Activated CD4-positive, alpha-beta T cell treated with anti-CD3 and anti-CD28 coated beads, Interleukin-2, amount 10 ng/mL, durations not matched to agents 24 days and 14 days (primary cell): ENCODE results near the gene NFIL3. TPM values are rescaled to one million over a fixed set of nuclear protein-coding genes. Genes with fewer than 3 reads are reported as not detected.
"Not testable (repeated sequence)": the region's sequence is repeated elsewhere in the genome, so short reads cannot be mapped to it uniquely, and the experiment has no call there.

Experiments used
- DNase-seq: peaks from one replicate; pipeline ENCODE4 v3.0.0; 2022
- H3K27ac Mint-ChIP-seq: one replicate; pipeline ENCODE4 v1.8.0; 2022; ENCODE audit warnings: mild to moderate bottlenecking, mixed read lengths
- H3K27me3 Mint-ChIP-seq: one replicate; pipeline ENCODE4 v1.8.0; 2022; ENCODE audit warnings: mixed read lengths
- H3K36me3 Mint-ChIP-seq: one replicate; pipeline ENCODE4 v1.8.0; 2022; ENCODE audit warnings: low read depth, mild to moderate bottlenecking, mixed read lengths
- H3K4me1 Mint-ChIP-seq: one replicate; pipeline ENCODE4 v1.8.0; 2021; ENCODE audit warnings: mixed read lengths
- H3K4me3 Mint-ChIP-seq: one replicate; pipeline ENCODE4 v1.8.0; 2022; ENCODE audit warnings: mild to moderate bottlenecking, moderate library complexity, mixed read lengths
- H3K9me3 Mint-ChIP-seq: one replicate; pipeline ENCODE4 v1.8.0; 2021; ENCODE audit warnings: mixed read lengths
- intact Hi-C: fragments of 100-400 bp; cut with micrococcal nuclease; formaldehyde crosslinking; loops from one replicate; pipeline ENCODE4 v1.15.1; 2023
- total RNA-seq: library from RNA; stranded (reverse); gene quantifications from 2 replicates; pipeline ENCODE4 v1.2.3, GENCODE V29; 2022

NFIL3 gene
- total RNA-seq, 1 donor from 2014 or later: 127 TPM

DNA sequence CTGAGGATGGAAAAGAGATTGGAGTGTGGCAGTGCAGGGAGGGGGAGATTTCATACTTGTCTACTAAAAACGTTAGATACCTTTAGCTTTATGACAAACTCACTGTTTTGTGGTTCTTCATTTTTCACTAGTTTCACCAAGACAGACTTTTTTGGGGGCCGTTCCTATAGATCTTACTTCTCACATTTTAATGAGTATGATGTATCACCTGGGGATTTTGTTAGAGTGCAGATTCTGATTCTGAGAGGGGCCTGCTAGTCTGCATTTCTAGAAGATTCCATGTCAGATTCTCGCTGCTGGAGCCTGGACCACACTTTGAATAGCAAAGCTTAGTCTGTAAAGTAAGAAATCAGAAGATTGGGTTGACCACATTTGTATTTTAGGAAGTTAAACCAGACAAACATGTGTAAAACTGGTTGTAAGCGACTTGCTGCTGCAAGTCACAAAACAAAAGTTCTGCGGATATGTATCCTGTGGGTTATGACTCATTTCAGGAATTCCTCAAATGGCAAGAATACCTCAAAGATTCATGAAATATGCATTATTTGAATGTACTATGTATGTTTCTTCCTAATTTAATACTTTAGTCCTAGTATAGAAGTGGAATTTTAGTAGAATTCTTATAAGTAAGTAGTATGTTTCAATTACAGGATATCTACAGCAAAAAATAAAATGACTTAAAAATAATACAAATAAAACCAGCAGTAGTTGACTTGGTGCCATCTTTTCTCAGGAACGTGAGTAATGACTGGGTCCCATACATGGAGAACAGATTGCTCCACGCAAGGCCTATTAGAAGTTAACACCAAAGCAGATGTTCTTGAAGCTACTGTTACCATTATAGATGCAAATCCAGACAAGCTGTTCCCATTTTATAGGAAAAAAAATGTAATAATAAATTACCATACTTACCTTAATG, 27.8 kb downstream of the NFIL3 start:
- Mint-ChIP-seq H3K9me3 (peaks cover 3% of the 10 kb centered on the region), H3K27ac (peak overlapping the region; percentile 86), H3K4me3 (peak overlapping the region; percentile 57), H3K4me1 (peaks cover 12% of the 10 kb centered on the region), H3K27me3 (peaks cover 2% of the 10 kb centered on the region), H3K36me3 (no peaks in the 10 kb centered on the region)
- peak; percentile 80 for DNase-seq
- intact Hi-C loops: loop anchor here (1.0 kb wide), 4 partner anchors 19 to 203 kb away; no protein-coding TSS in a partner anchor

DNA sequence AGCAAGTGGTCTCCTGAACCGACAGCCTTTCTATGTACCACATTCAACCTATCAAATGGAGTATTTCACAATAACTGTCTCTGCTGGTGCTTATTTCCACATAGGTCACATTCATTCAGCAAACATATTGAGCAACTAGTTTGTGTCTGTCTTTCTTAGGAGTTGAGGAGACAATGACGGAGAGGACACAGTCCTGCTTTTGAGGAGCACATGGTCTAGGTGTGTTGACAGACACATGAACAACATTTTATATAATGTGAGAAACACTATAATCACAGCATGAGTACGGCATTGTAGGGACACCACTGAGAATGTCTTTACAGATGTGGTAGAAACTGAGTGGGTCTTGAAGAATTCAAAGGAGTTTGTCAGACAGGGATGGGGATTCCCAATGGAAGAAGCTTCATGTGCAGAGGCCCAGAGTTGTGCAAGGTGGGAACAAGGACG, 28.5 kb downstream of the NFIL3 start:
- H3K9me3 Mint-ChIP-seq: peaks cover 3% of the 10 kb centered on the region
- no peaks in the 10 kb centered on the region for H3K36me3 Mint-ChIP-seq
- peaks cover 2% of the 10 kb centered on the region for H3K27me3 Mint-ChIP-seq
- H3K4me1 Mint-ChIP-seq: peaks cover 12% of the 10 kb centered on the region
- peak overlapping the region; percentile 86 for H3K27ac Mint-ChIP-seq
- peak overlapping the region; percentile 57 for H3K4me3 Mint-ChIP-seq
- intact Hi-C loops: loop anchor here (1.0 kb wide), 4 partner anchors 20 to 202 kb away; no protein-coding TSS in a partner anchor
- DNase-seq: no peak

DNA sequence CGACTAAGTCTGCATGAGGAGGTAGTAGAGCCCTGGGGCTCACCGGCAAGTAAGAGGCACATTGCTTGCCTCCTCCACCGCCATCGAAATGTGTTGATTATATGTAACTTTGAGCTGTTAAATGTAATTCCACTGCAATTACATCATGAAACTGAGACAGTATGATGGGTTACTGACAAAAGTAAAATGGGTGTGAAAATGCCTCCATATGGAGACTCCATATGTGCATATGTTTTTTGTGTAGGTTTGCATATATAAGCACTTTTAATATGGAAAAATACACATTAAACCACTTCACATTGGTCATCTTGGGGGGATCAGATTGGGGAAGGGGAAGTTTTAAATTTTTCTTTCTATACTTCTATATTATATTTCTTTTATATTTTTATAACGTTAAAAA, 29.8 kb downstream of the NFIL3 start:
- H3K27me3 Mint-ChIP-seq: peaks cover 2% of the 10 kb centered on the region
- no peak overlapping the region for H3K27ac Mint-ChIP-seq
- H3K4me1 Mint-ChIP-seq: peaks cover 12% of the 10 kb centered on the region
- peaks cover 3% of the 10 kb centered on the region for H3K9me3 Mint-ChIP-seq
- H3K4me3 Mint-ChIP-seq: no peak overlapping the region
- DNase-seq: no peak
- no peaks in the 10 kb centered on the region for H3K36me3 Mint-ChIP-seq
- intact Hi-C loops: no loop called here

DNA sequence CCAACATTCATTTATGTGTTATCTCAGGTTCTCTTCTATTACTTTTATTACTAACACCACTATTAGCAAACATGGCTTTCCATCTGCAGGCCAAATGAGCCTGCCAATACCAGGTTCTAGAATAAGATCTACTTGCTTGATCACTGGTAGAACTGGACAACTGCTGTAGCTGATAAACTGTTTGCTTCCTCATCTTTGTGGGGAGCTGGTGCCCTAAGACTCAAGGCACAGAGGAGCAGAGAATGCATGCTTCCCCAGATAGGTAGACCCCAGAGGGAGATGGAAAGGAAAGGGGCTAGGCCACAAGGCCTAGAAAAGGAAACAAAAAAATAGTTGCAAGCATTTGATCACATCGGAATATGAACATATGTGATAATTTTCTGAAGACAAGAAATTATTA, 31.2 kb downstream of the NFIL3 start:
- Mint-ChIP-seq H3K9me3 (peaks cover 3% of the 10 kb centered on the region), H3K4me1 (peaks cover 12% of the 10 kb centered on the region), H3K4me3 (no peak overlapping the region), H3K27ac (no peak overlapping the region), H3K36me3 (no peaks in the 10 kb centered on the region), H3K27me3 (peaks cover 2% of the 10 kb centered on the region)
- intact Hi-C loops: no loop called here
- DNase-seq: no peak

DNA sequence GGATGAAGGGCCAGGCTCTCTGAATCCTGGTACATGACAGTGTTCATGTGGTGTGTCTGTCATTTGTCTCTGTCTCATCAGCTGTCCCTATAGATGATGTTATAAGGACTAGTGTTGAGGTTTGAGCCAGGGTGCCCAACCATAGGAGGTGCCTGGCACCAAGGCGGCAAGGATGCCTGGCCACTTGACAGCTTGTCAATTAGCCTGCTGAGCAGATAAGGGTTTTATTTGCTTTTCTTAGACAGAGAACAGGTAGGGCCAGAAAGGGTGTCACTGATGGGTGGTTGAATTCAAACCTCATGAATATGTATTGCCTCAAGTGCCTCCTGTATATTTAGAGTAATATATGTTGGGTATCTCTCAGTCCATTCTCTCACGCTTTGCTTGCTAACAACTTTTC, 31.8 kb downstream of the NFIL3 start:
- no peak overlapping the region for H3K27ac Mint-ChIP-seq
- intact Hi-C loops: no loop called here
- peaks cover 2% of the 10 kb centered on the region for H3K27me3 Mint-ChIP-seq
- no peak for DNase-seq
- no peaks in the 10 kb centered on the region for H3K36me3 Mint-ChIP-seq
- H3K4me3 Mint-ChIP-seq: no peak overlapping the region
- H3K4me1 Mint-ChIP-seq: peaks cover 12% of the 10 kb centered on the region
- peaks cover 3% of the 10 kb centered on the region for H3K9me3 Mint-ChIP-seq

DNA sequence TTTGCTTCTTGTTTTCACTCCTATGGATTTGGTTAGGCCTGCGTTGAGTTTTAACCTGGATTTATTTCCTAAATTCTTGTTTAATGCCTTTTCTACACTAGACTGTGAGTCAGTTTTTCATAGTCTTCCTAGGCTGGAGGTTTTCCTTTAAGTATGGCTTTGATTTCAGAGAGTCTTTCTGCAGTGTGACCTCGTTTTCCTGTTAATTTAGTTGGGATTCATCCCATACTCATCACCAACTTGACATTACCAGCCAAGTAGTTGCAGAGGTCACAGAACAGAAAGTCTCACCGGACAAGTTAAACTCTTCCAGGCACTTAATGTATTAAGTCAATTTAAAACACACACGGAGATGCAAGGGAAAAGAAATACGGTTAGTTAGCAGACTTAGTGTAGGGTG, 32.2 kb downstream of the NFIL3 start:
- intact Hi-C loops: no loop called here
- H3K4me1 Mint-ChIP-seq: peaks cover 12% of the 10 kb centered on the region
- no peak overlapping the region for H3K27ac Mint-ChIP-seq
- H3K36me3 Mint-ChIP-seq: no peaks in the 10 kb centered on the region
- H3K27me3 Mint-ChIP-seq: peaks cover 2% of the 10 kb centered on the region
- peaks cover 3% of the 10 kb centered on the region for H3K9me3 Mint-ChIP-seq
- H3K4me3 Mint-ChIP-seq: no peak overlapping the region
- no peak for DNase-seq

DNA sequence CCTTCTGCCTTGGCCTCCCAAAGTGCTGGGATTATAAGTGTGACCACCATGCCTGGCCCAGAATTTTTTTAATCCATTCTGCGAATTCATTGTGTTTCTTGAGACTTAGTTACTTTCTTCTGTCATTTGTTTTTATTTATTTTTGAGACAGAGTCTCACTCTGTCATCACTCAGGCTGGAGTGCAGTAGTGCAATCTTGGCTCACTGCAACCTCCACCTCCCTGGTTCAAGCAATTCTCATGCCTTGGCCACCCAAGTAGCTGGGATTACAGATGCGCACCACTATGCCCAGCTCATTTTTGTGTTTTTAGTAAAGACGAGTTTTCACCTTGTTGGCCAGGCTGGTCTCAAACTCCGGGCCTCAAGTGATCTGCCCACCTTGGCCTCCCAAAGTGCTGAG, 33.9 kb downstream of the NFIL3 start:
- H3K27ac Mint-ChIP-seq, H3K36me3 Mint-ChIP-seq, intact Hi-C loops, DNase-seq, H3K4me3 Mint-ChIP-seq, H3K9me3 Mint-ChIP-seq, H3K27me3 Mint-ChIP-seq, H3K4me1 Mint-ChIP-seq: not testable (repeated sequence)

DNA sequence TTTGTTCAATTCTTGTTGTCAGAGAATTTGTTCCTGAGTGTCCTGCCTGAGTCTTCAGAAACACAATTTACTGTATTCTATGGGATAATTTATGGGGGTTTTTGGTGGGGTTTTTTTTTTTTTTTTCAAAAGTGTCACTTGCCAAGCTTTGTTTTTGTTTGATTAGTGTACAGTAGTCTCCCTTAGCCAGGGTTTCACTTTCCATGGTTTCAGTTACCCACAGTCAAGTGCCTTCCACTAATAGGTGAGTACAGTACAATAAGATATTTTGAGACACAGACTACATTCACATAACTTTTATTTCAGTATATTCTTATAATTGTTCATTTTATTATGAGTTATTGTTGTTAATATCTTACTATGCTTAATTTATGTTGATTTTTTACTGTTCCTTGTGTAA, 36.9 kb downstream of the NFIL3 start:
- Mint-ChIP-seq H3K27ac (no peak overlapping the region), H3K27me3 (peaks cover 12% of the 10 kb centered on the region)
- intact Hi-C loops: no loop called here

DNA sequence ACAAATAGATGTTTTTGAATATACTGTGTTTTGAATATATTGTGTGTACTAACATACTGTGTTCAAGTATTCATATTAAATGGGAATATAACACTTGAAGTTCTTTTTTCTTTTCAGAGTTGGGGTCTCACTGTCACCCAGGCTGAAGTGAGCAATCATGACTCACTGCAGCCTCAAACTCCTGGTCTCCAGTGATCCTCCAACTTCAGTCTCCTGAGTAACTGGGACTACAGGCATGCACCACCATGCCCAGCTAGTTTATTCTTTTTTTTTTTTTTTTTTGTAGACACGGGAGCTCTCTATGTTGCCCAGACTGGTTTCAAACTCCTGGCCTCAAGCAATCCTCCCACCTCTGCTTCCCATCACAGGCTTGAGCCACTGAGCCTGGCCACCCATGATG, 38.7 kb downstream of the NFIL3 start:
- Mint-ChIP-seq H3K4me1 (no peaks in the 10 kb centered on the region), H3K36me3 (no peaks in the 10 kb centered on the region)
- intact Hi-C loops: no loop called here

More for the DNA sequence above, 36.9 kb downstream of the NFIL3 start:
- Mint-ChIP-seq H3K9me3 (peaks cover 4% of the 10 kb centered on the region), H3K4me1 (no peaks in the 10 kb centered on the region), H3K36me3 (no peaks in the 10 kb centered on the region), H3K4me3 (no peak overlapping the region)
- no peak for DNase-seq

DNA sequence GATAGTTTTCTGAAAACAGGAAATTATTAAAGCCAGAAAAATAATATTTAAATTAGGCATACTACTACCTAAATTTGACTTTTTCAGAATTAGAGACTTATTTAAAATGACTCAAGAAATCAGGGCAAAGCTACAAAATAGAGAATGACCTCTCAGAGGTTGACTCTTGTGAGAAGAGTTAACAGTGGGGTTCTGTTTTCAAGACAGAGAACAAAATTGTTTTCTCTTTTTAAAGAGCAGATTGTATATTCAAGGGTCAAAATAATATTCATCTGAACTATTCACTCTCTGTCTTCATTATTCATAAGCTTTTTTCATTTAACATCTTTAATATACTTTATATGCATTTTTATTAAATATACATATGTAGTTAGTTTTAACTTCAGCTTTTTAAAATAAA, 40.1 kb downstream of the NFIL3 start:
- no peak for DNase-seq
- intact Hi-C loops: no loop called here
- H3K36me3 Mint-ChIP-seq: no peaks in the 10 kb centered on the region
- H3K4me1 Mint-ChIP-seq: no peaks in the 10 kb centered on the region
- H3K9me3 Mint-ChIP-seq: peaks cover 4% of the 10 kb centered on the region
- peaks cover 24% of the 10 kb centered on the region for H3K27me3 Mint-ChIP-seq
- H3K4me3 Mint-ChIP-seq: no peak overlapping the region
- H3K27ac Mint-ChIP-seq: no peak overlapping the region

More for the DNA sequence above, 38.7 kb downstream of the NFIL3 start:
- Mint-ChIP-seq H3K9me3 (peaks cover 4% of the 10 kb centered on the region), H3K4me3 (no peak overlapping the region), H3K27me3 (peaks cover 23% of the 10 kb centered on the region), H3K27ac (no peak overlapping the region)
- DNase-seq: no peak

DNA sequence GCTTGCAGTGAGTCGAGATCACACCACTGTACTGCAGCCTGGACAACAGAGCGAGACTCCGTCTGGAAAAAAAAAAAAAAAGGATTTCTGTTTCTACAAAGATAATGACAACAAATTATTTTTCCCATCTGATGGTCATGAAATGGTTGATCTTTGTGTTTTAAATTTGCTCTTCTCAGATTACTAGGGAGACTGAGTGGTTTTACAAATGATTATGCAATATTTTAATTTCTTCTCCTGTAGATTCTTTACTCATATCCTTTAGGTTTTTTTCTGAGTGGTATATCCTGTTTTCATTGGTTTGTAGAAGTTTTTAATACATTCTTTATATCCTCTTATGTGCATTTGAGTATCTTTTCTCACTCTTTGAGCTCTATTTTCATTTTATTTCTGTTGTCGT, 41.3 kb downstream of the NFIL3 start:
- Mint-ChIP-seq H3K4me1 (no peaks in the 10 kb centered on the region), H3K4me3 (no peak overlapping the region), H3K9me3 (peaks cover 10% of the 10 kb centered on the region), H3K27me3 (peaks cover 24% of the 10 kb centered on the region), H3K36me3 (peaks cover 2% of the 10 kb centered on the region), H3K27ac (no peak overlapping the region)
- intact Hi-C loops: no loop called here
- no peak for DNase-seq

DNA sequence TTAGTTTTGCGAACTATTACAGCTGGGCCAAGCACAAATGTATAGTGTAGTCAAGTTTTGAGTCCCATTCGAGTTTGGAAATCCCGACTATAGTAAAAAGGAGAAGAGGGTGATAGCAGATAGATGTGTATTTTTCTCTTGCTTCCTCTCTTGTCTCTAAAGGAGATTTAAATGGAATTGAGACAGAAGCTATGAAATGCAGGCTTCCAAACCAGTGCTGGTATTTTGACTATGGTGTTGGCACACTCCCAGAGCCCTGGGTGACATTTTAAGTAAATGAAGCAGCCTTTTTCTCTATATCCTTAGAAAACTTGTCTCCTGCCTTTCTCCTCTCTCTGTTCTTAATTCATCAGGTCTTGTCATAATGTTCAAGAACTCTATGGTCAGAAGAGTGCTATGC, 44.2 kb downstream of the NFIL3 start:
- Mint-ChIP-seq H3K27ac (no peak overlapping the region), H3K4me3 (no peak overlapping the region), H3K4me1 (peaks cover 8% of the 10 kb centered on the region), H3K36me3 (peaks cover 2% of the 10 kb centered on the region), H3K9me3 (peaks cover 14% of the 10 kb centered on the region), H3K27me3 (peaks cover 26% of the 10 kb centered on the region)
- intact Hi-C loops: no loop called here
- DNase-seq: no peak

DNA sequence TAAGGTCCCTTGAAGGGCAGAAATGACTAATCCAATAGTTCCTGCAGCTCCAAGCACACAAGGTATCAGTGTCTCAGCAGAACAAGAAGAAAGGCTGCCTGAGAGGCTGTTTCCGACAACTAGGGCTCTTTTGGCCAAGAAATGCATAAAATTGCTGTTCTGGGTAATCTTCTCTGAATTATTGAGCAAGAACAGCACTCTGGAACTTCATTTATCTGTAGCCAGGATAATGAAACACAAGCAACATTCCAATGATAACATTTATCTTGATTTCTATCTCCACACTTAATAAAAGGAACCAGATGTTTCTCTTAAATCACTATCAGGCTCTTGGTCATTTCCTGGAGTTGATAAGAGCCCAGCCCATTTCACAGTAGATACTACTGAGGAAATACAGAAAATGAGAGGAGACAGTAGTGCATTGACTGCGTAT, 44.9 kb downstream of the NFIL3 start:
- Mint-ChIP-seq H3K4me3 (no peak overlapping the region), H3K9me3 (peaks cover 14% of the 10 kb centered on the region), H3K4me1 (peaks cover 8% of the 10 kb centered on the region), H3K36me3 (peaks cover 2% of the 10 kb centered on the region), H3K27me3 (peaks cover 26% of the 10 kb centered on the region), H3K27ac (no peak overlapping the region)
- no peak for DNase-seq
- intact Hi-C loops: no loop called here

DNA sequence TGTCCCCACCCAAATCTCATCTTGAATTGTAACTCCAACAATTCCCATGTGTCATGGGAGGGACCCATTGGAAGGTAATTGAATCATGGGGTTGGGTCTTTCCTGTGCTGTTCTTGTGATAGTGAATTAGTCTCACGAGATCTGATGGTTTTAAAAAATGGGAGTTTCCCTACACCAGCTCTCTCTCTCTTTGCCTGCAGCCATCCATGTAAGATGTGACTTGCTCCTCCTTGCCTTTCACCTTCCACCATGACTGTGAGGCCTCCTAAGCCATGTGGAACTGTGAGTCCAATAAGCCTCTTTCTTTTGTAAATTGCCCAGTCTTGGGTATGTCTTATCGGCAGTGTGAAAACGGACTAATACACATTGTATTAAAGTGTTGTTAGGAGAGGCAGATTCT, 45.6 kb downstream of the NFIL3 start:
- intact Hi-C loops, H3K4me3 Mint-ChIP-seq, H3K27ac Mint-ChIP-seq, DNase-seq, H3K36me3 Mint-ChIP-seq, H3K4me1 Mint-ChIP-seq: not testable (repeated sequence)
- Mint-ChIP-seq H3K27me3 (peaks cover 24% of the 10 kb centered on the region), H3K9me3 (peaks cover 14% of the 10 kb centered on the region)
